Measurements from ENCODE around the gene STK32A.

DNA sequence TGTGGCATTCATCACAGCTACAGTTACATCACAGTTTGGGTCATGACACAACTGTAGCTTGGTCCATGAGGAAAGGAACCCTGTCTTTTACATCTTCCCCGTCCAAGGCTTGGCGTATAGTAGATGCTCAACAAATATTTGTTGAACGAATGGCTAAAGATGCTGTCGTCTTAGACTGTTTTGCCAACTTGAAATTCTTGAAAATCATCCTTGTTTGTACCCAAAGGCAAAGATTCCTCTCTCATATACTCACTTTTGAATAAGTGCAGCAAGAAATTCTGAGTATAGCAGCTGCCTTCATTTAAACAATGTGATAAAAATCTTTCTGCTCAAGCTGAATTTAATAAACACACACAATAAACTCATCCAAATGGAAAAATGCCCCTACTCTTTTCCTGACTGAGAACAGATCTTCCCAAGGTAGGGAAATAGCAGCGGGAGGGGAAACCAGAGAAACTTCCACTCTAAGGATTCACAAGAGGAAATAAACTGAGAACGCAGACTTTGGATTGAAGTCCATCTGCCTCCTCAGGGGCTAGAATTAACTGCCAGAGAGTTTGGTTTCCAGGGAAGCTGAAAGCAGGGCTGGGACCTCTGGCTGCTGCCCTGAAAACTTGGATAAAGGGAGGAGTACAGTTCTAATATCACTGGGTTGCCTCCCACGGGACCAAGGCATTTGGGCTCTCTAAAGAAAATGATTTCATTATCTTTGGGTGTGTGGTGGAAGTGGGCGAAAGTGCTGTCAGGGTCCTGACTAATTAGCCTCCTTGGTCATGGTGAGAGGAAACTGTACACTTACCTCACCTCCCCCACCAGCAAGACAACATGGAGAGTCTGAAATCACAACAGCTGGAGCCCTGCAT, 175.9 kb downstream of the STK32A start:
- TF ChIP-seq CTCF (IDR thresholded peaks at IDR 0.05) (no peak), POLR2A (IDR thresholded peaks at IDR 0.05) (no peak), EP300 (IDR thresholded peaks at IDR 0.05) (no peak)

Data from tibial nerve (tissue), 4 donors.